Measurements from ENCODE around the gene COL5A1.

Gene COL5A1

DNA sequence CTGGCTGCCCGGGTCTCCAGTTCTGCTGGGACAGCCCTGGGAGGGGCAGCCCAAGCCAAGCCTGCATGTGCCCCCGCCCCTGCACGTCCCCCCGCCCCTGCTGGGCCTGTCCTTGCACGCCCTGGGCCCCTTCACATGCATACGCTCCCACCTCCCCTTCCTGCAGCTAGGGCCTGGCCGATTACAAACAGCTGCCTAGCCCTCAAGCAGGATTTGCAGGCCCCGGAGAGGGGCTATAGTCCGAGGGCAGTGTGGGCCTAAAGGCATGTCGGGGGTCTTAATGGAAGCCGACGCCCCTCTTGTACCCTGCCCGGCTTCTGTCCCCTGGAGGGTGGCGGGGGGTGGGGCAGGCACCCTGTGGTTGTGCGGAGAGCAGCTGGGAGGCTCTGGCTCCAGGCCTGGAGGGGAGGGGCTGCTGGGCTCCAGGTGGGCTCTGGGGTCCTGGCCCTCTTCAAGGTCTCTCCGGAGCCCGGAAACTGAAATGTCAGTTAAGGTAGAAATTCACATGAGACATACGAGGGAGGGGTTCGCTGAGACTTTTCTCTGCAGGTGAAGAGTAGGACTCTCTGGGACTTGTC is 16.9 kb downstream of the COL5A1 start:
- no peak overlapping the region for H3K9ac ChIP-seq (ENCODE audit: low read length)

DNA sequence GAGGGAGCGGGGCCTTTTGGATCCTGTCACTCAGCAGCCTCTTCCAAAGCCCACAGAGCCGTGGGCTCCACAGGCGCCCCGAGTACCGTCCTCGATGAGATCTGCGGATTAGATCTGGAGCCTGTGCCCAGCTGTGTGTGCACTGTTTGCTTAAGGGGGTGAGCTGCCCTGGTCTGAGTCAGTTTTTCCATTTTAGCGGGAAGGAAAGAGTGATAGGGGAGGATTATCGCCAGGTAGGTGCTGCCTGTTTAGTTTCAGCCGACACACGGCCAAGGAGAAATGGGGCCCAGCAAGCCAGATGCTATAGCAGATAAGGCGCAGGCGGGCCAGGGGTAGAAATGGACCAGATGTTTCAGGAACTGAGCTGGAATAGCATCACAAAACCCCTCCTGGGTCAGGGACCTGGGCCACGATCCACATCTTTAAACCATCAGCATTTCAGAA is 18.1 kb downstream of the COL5A1 start:
- Histone ChIP-seq H2AFZ (ENCODE audit: low read length) (no peak overlapping the region), H3K36me3 (ENCODE audit: insufficient read depth, low read length) (no peaks in the 10 kb centered on the region), H3K4me1 (ENCODE audit: insufficient read depth, low read length, severe bottlenecking) (no peaks in the 10 kb centered on the region), H3K9ac (ENCODE audit: low read length) (no peak overlapping the region), H3F3A (ENCODE audit: insufficient read depth, low read length) (no peaks in the 10 kb centered on the region), H3K4me2 (ENCODE audit: low read length) (no peak overlapping the region), H3K4me3 (ENCODE audit: low read depth, low read length, poor library complexity, severe bottlenecking) (no peak overlapping the region), H4K20me1 (ENCODE audit: insufficient read depth, low read length) (no peaks in the 10 kb centered on the region), H3K9me2 (ENCODE audit: low read depth, low read length) (no peaks in the 10 kb centered on the region), H3K27me3 (ENCODE audit: insufficient read depth, low read length) (no peaks in the 10 kb centered on the region; the same call in 1 of the 2 replicates), H3K27ac (ENCODE audit: low read depth, low read length, poor library complexity, severe bottlenecking) (no peak overlapping the region), H3K9me3 (ENCODE audit: low read length) (no peaks in the 10 kb centered on the region), H3K79me2 (ENCODE audit: insufficient read depth, low read length) (no peaks in the 10 kb centered on the region)
- TF ChIP-seq, protein P1, sequence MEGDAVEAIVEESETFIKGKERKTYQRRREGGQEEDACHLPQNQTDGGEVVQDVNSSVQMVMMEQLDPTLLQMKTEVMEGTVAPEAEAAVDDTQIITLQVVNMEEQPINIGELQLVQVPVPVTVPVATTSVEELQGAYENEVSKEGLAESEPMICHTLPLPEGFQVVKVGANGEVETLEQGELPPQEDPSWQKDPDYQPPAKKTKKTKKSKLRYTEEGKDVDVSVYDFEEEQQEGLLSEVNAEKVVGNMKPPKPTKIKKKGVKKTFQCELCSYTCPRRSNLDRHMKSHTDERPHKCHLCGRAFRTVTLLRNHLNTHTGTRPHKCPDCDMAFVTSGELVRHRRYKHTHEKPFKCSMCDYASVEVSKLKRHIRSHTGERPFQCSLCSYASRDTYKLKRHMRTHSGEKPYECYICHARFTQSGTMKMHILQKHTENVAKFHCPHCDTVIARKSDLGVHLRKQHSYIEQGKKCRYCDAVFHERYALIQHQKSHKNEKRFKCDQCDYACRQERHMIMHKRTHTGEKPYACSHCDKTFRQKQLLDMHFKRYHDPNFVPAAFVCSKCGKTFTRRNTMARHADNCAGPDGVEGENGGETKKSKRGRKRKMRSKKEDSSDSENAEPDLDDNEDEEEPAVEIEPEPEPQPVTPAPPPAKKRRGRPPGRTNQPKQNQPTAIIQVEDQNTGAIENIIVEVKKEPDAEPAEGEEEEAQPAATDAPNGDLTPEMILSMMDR (IDR thresholded peaks at IDR 0.05; ENCODE audit: low read length) = no peak

More for the DNA sequence above, 16.9 kb downstream of the COL5A1 start:
- no peaks in the 10 kb centered on the region for H3K36me3 ChIP-seq (ENCODE audit: insufficient read depth, low read length)
- no peak overlapping the region for H2AFZ ChIP-seq (ENCODE audit: low read length)
- H3K4me2 ChIP-seq (ENCODE audit: low read length) = no peak overlapping the region
- no peaks in the 10 kb centered on the region for H3K9me2 ChIP-seq (ENCODE audit: low read depth, low read length)
- no peaks in the 10 kb centered on the region for H3K9me3 ChIP-seq (ENCODE audit: low read length)
- no peaks in the 10 kb centered on the region for H4K20me1 ChIP-seq (ENCODE audit: insufficient read depth, low read length)
- H3K27ac ChIP-seq (ENCODE audit: low read depth, low read length, poor library complexity, severe bottlenecking) = no peak overlapping the region
- no peak overlapping the region for H3K4me3 ChIP-seq (ENCODE audit: low read depth, low read length, poor library complexity, severe bottlenecking)
- no peaks in the 10 kb centered on the region for H3K4me1 ChIP-seq (ENCODE audit: insufficient read depth, low read length, severe bottlenecking)
- H3K27me3 ChIP-seq (ENCODE audit: insufficient read depth, low read length) = no peaks in the 10 kb centered on the region; the same call in 1 of the 2 replicates
- H3F3A ChIP-seq (ENCODE audit: insufficient read depth, low read length) = no peaks in the 10 kb centered on the region
- TF ChIP-seq EZH2 (IDR thresholded peaks at IDR 0.05; ENCODE audit: borderline replicate concordance, low read length) = no peak
- TF ChIP-seq, protein P1 (IDR thresholded peaks at IDR 0.05; ENCODE audit: low read length) = no peak
- no peaks in the 10 kb centered on the region for H3K79me2 ChIP-seq (ENCODE audit: insufficient read depth, low read length)

DNA sequence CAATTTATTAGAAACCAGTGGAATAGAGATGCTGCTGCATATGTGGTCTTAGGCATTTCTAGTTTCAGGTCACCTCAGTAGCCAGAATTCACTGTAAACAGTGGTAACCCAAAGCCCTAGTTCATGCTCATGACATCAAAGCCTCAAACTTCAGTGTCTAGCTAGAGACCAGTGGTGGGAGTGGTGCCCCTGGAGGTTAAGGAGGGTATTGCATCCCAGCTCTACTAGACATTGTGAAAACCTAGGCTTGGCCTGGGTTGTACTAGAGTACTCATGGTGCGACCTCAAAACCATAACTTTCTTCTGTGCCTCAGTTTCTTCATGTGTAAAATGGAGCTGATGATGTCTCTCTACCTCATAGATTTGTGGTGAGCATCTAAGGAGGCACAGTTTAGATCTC is 18.8 kb downstream of the COL5A1 start:
- no peak overlapping the region for H3K9ac ChIP-seq (ENCODE audit: low read length)
- H3K4me1 ChIP-seq (ENCODE audit: insufficient read depth, low read length, severe bottlenecking) = no peaks in the 10 kb centered on the region
- no peaks in the 10 kb centered on the region for H3K79me2 ChIP-seq (ENCODE audit: insufficient read depth, low read length)
- no peaks in the 10 kb centered on the region; the same call in 1 of the 2 replicates for H3K27me3 ChIP-seq (ENCODE audit: insufficient read depth, low read length)
- H3K9me3 ChIP-seq (ENCODE audit: low read length) = no peaks in the 10 kb centered on the region
- no peak overlapping the region for H3K27ac ChIP-seq (ENCODE audit: low read depth, low read length, poor library complexity, severe bottlenecking)
- no peaks in the 10 kb centered on the region for H3K36me3 ChIP-seq (ENCODE audit: insufficient read depth, low read length)
- no peak overlapping the region for H3K4me3 ChIP-seq (ENCODE audit: low read depth, low read length, poor library complexity, severe bottlenecking)
- TF ChIP-seq EZH2 (IDR thresholded peaks at IDR 0.05; ENCODE audit: borderline replicate concordance, low read length) = no peak
- TF ChIP-seq, protein P1 (IDR thresholded peaks at IDR 0.05; ENCODE audit: low read length) = peak; percentile 39; the same call in 1 of the 2 replicates
- H3F3A ChIP-seq (ENCODE audit: insufficient read depth, low read length) = no peaks in the 10 kb centered on the region
- no peaks in the 10 kb centered on the region for H4K20me1 ChIP-seq (ENCODE audit: insufficient read depth, low read length)
- H2AFZ ChIP-seq (ENCODE audit: low read length) = no peak overlapping the region
- H3K4me2 ChIP-seq (ENCODE audit: low read length) = no peak overlapping the region
- H3K9me2 ChIP-seq (ENCODE audit: low read depth, low read length) = no peaks in the 10 kb centered on the region

Measured in OCI-LY1 (cell line).